ENCODE results near the gene SHISAL2A. TPM values are rescaled to one million over a fixed set of nuclear protein-coding genes. Genes with fewer than 3 reads are reported as not detected.

Gene SHISAL2A
- polyA plus RNA-seq, 3 donors from 2014 or later, result 5.0 to 12.8 (median 9.9) TPM

DNA sequence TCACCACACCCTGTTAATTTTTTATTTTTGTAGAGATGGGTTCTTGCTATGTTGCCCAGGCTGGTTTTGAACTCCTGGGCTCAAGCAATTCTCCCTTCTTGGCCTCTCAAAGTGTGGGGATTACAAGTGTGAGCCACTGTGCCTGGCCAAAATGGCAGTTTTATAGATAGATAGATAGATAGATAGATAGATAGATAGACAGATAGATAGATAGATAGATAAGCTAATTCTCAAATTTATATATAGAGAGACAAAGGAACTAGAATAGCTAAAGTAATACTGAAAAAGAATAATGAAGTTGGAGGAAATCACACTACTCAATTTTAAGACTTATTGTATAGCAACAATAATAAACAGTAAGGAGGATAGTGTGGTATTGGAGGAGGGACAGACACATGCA is 21.1 kb downstream of the SHISAL2A start:
- peak overlapping the region in 3 of 6 donors; percentile 5 to 25 (median 21) for H3K27ac Mint-ChIP-seq
- no peak overlapping the region for H3K4me3 Mint-ChIP-seq
- DNase-seq, result no peak
- peaks cover 5 to 35% (median 34%) of the 10 kb centered on the region in 3 donors for H3K36me3 Mint-ChIP-seq
- peaks cover 0 to 2% (median 2%) of the 10 kb centered on the region in 3 donors for H3K27me3 Mint-ChIP-seq (ENCODE audit: low read depth in 3 of 3)
- H3K4me1 Mint-ChIP-seq, result peaks cover 16 to 26% of the 10 kb centered on the region in 2 donors
- no peaks in the 10 kb centered on the region for H3K9me3 Mint-ChIP-seq

DNA sequence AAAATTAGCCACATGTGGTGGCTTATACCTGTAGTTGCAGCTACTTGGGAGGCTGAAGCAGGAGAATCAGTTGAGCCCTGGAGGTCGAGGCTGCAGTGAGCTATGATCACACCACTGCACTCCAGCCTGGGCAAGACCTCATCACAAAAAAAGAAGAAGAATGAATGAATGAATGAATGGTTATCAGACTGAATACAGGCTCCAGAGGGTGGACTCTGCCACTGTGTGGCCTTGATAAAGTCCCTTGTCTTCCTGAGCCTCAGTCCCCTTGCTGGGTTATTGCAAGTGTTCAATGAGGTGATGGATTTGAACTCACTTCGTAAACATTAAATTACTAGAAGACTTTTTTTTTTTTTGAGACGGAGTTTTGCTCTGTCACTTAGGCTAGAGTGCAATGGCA is 24.7 kb downstream of the SHISAL2A start:
- H3K4me3 Mint-ChIP-seq, result no peak overlapping the region
- peaks cover 15 to 30% of the 10 kb centered on the region in 2 donors for H3K4me1 Mint-ChIP-seq
- peaks cover 0 to 2% (median 0%) of the 10 kb centered on the region in 3 donors for H3K27me3 Mint-ChIP-seq (ENCODE audit: low read depth in 3 of 3)
- H3K27ac Mint-ChIP-seq, result peak overlapping the region in 3 of 6 donors; percentile 3 to 70 (median 44)
- no peak for DNase-seq
- H3K9me3 Mint-ChIP-seq, result no peaks in the 10 kb centered on the region
- H3K36me3 Mint-ChIP-seq, result peaks cover 5 to 27% (median 17%) of the 10 kb centered on the region in 3 donors

DNA sequence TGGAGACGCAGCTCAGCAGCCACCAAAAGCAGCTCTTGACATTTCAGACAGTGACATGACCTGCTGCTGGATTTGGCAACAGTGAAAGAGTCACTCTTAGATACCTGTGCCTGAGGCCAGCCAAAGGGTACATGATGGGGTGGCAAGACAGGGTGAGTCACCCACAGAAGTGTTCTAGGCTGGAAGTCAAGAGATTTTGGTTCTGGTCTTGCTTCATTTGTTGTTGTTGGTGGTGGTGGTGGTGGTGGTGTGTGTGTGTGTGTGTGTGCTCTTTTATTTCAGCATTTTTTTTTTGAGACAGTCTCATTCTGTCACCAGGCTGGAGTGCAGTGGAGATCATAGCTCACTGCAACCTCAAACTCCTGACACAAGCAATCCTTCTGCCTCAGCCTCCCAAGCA is 25.8 kb downstream of the SHISAL2A start:
- H3K27me3 Mint-ChIP-seq (ENCODE audit: low read depth in 3 of 3), result peaks cover 0 to 2% (median 0%) of the 10 kb centered on the region in 3 donors
- no peak overlapping the region for H3K4me3 Mint-ChIP-seq
- DNase-seq, result no peak
- peak overlapping the region in 2 of 6 donors; percentile 34 to 61 for H3K27ac Mint-ChIP-seq
- peaks cover 5 to 23% (median 12%) of the 10 kb centered on the region in 3 donors for H3K36me3 Mint-ChIP-seq
- no peaks in the 10 kb centered on the region for H3K9me3 Mint-ChIP-seq
- H3K4me1 Mint-ChIP-seq, result peaks cover 10 to 26% of the 10 kb centered on the region in 2 donors

DNA sequence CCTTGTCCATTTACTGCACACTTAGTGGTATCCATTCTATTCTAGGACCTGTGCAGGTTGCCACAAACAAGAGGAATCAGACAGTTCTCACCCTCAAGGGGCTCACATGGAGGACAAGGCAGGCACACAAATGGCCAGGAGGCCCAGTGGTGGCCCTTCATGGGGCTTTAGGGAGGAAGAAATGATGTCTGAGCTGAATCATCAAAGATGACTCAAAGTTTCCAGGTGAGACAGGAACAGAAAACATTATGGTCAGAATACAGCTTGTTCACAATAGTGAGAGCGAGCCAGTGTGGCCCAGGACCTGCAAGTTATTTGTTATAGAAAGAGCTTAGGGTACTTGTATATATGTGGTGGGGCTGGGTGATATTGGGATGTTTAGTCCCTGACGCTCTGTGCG is 26.4 kb downstream of the SHISAL2A start:
- Mint-ChIP-seq H3K27me3 (ENCODE audit: low read depth in 3 of 3) (peaks cover 0 to 2% (median 0%) of the 10 kb centered on the region in 3 donors), H3K36me3 (peaks cover 2 to 19% (median 8%) of the 10 kb centered on the region in 3 donors), H3K4me1 (peaks cover 10 to 20% of the 10 kb centered on the region in 2 donors), H3K27ac (peak overlapping the region in 2 of 6 donors; percentile 68 to 70), H3K9me3 (no peaks in the 10 kb centered on the region), H3K4me3 (no peak overlapping the region)
- DNase-seq, result no peak

DNA sequence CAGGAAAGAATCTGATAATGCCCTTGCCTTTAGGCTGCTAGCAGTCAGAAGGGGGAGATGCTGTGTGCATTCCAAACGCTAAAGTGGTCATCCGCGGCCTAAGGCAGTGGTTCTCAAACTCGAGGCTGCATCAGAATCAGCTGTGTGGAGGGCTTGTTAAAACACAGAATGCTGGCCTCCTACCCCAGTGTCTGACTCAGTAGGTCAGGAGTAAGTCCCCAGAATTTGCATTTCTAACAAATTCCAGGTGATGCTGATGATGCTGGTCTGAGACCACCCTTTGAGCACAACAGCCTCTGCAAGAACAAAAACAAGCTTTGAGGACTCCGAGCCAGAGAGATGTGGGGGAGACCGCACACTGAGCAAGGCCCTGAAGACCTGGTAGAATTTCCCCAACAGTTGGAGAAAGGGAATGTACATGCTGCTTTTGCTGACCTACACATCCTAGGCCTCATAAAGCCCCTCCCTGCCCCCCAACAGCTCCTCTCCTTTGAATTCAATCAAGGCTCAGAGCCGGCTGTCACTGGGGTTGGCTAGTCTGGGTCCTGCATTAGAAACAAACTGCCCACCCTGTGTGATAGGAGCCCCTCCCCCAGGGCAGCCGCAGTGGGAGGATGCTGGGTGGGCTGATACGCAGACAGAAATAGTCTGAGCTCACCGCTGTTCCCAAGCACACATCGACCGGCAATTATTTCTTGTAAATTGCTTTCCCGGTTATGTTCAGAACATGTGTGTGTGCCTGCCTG is 27.1 kb downstream of the SHISAL2A start:
- peaks cover 0 to 2% (median 0%) of the 10 kb centered on the region in 3 donors for H3K27me3 Mint-ChIP-seq (ENCODE audit: low read depth in 3 of 3)
- H3K9me3 Mint-ChIP-seq, result no peaks in the 10 kb centered on the region
- H3K4me1 Mint-ChIP-seq, result peaks cover 10 to 17% of the 10 kb centered on the region in 2 donors
- no peak for DNase-seq
- H3K36me3 Mint-ChIP-seq, result peaks cover 0 to 18% (median 5%) of the 10 kb centered on the region in 3 donors
- peak overlapping the region in 2 of 6 donors; percentile 68 to 70 for H3K27ac Mint-ChIP-seq
- H3K4me3 Mint-ChIP-seq, result no peak overlapping the region

DNA sequence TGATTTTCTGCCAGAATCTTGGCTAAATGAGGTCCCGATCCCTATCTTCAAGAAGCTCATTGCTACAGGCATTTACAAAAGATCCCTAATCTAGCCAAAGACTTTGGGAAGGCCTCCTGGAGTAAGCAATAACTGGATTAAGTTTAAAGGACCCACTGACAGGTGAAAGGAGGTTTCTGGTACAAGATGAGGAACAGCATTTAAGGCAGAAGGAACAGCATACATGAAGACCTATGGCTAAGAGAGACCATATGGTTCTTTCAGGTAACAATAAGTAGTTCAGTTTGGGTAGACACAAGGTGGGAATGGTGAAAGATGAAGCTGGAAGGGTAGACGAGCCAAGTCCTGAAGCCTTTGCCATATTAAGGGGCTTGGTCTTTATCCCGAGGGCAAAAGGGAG is 27.8 kb downstream of the SHISAL2A start:
- peaks cover 7 to 14% of the 10 kb centered on the region in 2 donors for H3K4me1 Mint-ChIP-seq
- H3K4me3 Mint-ChIP-seq, result no peak overlapping the region
- no peaks in the 10 kb centered on the region for H3K9me3 Mint-ChIP-seq
- peaks cover 0 to 16% (median under 1%) of the 10 kb centered on the region in 3 donors for H3K36me3 Mint-ChIP-seq
- H3K27me3 Mint-ChIP-seq (ENCODE audit: low read depth in 3 of 3), result peaks cover 0 to 2% (median 0%) of the 10 kb centered on the region in 3 donors
- no peak for DNase-seq
- no peak overlapping the region for H3K27ac Mint-ChIP-seq

DNA sequence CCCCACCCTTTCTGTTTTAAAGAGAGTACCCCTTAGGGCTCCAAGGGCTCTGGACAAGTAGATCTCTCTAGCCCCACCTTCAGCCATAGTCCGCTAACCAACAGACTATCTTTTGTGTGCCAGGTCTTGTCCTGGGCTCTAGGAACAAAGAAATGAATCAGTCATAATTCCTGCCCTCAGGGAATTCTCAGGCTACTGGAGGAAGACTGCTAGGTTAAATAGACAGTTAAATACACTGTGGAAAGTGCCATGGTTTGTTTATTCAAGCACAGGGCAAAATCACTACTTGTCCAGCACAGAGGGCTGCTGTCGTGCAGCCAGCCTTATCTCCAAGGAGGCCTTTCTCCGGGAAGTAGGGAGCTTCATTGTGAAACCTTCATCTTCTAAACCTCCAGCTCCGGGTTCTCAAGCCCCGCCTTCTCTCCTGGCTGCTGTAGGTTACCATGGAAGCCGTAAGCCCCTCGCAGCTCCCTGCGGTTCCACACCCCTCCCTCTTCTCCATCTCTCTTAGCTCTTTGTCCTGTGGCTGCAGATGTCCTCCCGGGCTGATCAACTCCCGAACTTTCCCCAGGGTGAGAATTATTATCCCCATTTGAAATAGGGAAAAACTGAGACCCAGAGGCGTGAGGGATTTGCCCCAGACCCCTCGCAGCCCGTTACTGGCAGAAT is 29.8 kb downstream of the SHISAL2A start:
- no peaks in the 10 kb centered on the region for H3K27me3 Mint-ChIP-seq (ENCODE audit: low read depth in 3 of 3)
- no peak for DNase-seq
- no peak overlapping the region for H3K4me3 Mint-ChIP-seq

DNA sequence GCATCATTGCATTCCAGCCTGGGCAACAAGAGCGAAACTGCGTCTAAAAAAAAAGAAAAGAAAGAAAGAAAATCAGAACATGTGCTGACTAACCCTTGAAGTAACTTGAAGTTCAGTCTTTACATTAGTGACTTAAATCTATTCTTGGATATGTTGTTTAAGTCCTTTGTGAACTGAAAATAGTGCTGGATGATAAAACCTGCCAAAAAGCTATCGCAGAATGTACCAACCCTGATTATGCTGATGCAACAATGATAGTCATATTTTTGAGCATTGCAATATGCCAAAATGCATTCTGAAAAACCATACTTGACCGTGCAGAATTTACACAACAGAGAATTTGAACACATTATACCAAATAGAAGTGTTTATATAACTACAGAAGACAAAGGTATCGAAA is 30.7 kb downstream of the SHISAL2A start:
- no peak for DNase-seq
- peaks cover 0 to 22% (median 5%) of the 10 kb centered on the region in 3 donors for H3K36me3 Mint-ChIP-seq
- H3K4me3 Mint-ChIP-seq, result no peak overlapping the region
- no peaks in the 10 kb centered on the region for H3K9me3 Mint-ChIP-seq
- H3K27ac Mint-ChIP-seq, result no peak overlapping the region
- H3K4me1 Mint-ChIP-seq, result peaks cover 6 to 7% of the 10 kb centered on the region in 2 donors
- no peaks in the 10 kb centered on the region for H3K27me3 Mint-ChIP-seq (ENCODE audit: low read depth in 3 of 3)

More for the DNA sequence above, 29.8 kb downstream of the SHISAL2A start:
- peaks cover 0 to 14% (median 2%) of the 10 kb centered on the region in 3 donors for H3K36me3 Mint-ChIP-seq
- peak overlapping the region in 1 of 6 donors; percentile 36 for H3K27ac Mint-ChIP-seq
- no peaks in the 10 kb centered on the region for H3K9me3 Mint-ChIP-seq
- H3K4me1 Mint-ChIP-seq, result peaks cover 6 to 7% of the 10 kb centered on the region in 2 donors

DNA sequence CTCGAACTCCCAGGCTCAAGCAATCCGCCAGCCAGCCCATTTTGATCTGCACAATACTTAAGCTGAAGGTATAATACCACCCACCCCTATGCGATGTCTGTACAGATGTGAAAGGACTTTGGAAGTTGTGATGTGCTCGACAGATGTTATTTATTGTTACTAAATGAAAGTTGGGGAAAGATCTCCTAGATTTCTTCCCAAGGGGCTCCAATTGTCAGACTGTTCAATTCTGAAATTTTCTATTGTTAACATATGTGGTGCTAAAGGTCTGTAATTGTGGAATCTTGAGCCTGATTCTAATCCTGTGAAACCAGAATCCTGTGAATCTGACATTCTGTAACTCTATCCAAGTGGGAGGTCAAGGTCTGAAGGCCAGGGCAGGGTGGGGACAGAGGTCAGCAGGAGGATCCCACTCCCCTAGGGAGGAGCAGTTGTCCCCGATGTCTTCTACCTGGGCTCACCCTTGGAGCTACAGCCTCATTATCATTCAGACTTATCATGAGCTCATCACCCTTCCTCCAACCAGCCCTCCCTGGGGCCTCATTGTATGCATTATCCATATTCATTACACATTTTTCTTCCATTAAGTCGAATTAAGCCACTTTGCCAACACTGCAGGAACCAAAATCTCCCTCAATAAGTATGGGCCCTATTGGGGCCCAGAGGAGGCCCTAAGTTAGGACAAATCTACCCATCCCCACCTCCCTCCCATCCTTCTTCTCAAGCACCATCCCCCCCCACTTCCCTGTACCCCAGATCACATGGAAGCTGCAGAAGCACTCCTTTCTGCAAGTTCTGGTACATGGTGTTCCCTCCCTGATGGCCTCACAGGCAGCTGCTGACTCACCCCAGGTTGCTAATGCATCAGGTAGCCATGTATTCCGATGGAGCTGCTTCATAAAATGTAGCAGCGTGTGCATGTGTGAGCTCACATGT is 32.3 kb downstream of the SHISAL2A start:
- no peak for DNase-seq
- Mint-ChIP-seq H3K9me3 (no peaks in the 10 kb centered on the region), H3K27ac (peak overlapping the region in 4 of 6 donors; percentile 12 to 49 (median 42)), H3K27me3 (ENCODE audit: low read depth in 3 of 3) (no peaks in the 10 kb centered on the region), H3K36me3 (peaks cover 0 to 22% (median 5%) of the 10 kb centered on the region in 3 donors), H3K4me3 (no peak overlapping the region), H3K4me1 (peaks cover 0 to 6% of the 10 kb centered on the region in 2 donors)

DNA sequence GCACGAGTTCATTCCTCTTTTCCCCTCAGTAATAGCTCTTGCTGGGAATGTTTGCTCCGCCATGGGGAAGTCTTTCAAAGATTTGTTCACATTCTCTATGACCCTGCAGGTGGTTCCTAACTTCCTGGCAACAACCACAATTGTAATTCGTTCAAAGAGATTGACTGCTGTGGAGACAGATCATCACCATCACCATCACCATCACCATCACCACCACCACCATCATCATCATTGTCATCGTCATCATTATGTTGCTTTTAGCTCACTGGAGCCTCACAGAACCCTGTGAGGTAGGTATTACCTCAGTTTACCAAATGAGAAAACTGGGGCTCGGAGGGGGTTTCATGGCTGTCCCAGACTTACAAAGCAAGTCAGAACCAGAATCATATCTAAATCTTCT is 34.3 kb downstream of the SHISAL2A start:
- Mint-ChIP-seq H3K9me3 (no peaks in the 10 kb centered on the region), H3K27me3 (ENCODE audit: low read depth in 3 of 3) (no peaks in the 10 kb centered on the region), H3K27ac (peak overlapping the region in 1 of 6 donors; percentile 40), H3K36me3 (peaks cover 5 to 20% (median 5%) of the 10 kb centered on the region in 3 donors), H3K4me3 (no peak overlapping the region), H3K4me1 (peaks cover 0 to 6% of the 10 kb centered on the region in 2 donors)
- DNase-seq, result no peak

DNA sequence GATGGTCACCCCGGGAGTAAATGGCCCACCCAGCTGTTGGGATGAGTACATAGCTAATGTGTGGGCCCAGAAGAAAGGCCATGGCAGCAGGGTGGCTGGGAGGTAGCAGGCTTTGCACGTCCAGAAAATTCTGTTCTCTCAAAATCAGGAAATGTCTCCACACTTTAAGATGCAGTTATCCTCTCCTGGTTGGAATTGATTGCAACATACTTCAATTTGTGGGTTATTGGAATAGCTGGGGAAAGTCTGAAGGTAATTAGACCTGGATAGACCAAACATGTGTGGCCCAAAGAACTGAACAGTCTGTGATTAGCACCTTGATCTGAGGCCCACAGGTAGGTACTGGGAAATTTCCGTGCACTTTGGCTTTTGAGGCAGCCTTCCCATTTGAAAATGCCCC is 35.0 kb downstream of the SHISAL2A start:
- Mint-ChIP-seq H3K9me3 (no peaks in the 10 kb centered on the region), H3K27me3 (ENCODE audit: low read depth in 3 of 3) (no peaks in the 10 kb centered on the region), H3K27ac (no peak overlapping the region), H3K4me1 (peaks cover 0 to 6% of the 10 kb centered on the region in 2 donors), H3K36me3 (peaks cover 5 to 23% (median 6%) of the 10 kb centered on the region in 3 donors), H3K4me3 (no peak overlapping the region)
- DNase-seq, result no peak

DNA sequence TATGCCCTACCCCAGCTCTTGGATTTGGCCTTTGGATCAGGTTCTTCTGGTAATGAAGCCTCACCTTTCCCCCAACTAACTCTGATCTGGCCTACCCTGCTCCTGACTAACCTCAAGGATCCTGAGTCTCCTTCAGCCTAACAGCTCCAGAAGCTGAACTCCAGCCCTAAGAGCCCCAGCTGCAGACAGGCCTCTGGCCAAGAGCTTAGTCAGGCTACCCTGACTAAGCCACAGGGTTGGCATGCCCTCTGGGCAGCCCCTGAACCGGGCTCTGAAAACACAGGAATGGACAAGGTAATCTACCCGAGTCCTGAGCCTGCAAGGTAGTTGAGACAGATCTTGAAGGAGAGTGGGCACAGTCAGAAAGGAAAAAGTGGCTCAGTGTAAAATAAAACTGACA is 35.7 kb downstream of the SHISAL2A start:
- H3K36me3 Mint-ChIP-seq, result peaks cover 8 to 29% (median 11%) of the 10 kb centered on the region in 3 donors
- no peak overlapping the region for H3K27ac Mint-ChIP-seq
- H3K4me3 Mint-ChIP-seq, result no peak overlapping the region
- H3K27me3 Mint-ChIP-seq (ENCODE audit: low read depth in 3 of 3), result no peaks in the 10 kb centered on the region
- H3K9me3 Mint-ChIP-seq, result no peaks in the 10 kb centered on the region
- no peak for DNase-seq
- peaks cover 0 to 6% of the 10 kb centered on the region in 2 donors for H3K4me1 Mint-ChIP-seq

DNA sequence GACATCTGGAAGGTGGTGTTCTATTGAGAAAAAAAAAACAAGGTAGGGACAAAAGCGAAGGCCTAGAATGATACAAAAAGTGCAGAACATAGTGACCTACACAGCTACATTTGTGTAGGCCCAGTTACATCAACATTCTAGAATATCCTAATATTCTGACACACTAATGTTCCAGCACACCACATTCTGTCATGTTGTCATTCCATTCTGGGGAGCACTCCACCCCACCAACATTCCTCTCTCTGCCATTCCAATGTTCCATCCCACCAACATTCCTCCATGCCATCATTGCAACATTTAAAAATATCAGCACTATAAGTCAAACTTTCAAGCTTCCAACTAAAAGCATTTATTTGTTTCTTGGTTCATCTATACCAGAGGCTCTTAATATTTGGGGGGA is 36.7 kb downstream of the SHISAL2A start:
- H3K4me3 Mint-ChIP-seq, result no peak overlapping the region
- H3K9me3 Mint-ChIP-seq, result no peaks in the 10 kb centered on the region
- peaks cover 3 to 6% of the 10 kb centered on the region in 2 donors for H3K4me1 Mint-ChIP-seq
- DNase-seq, result no peak
- H3K27ac Mint-ChIP-seq, result peak overlapping the region in 1 of 6 donors; percentile 14
- H3K27me3 Mint-ChIP-seq (ENCODE audit: low read depth in 3 of 3), result peaks cover 0 to 2% (median 0%) of the 10 kb centered on the region in 3 donors
- H3K36me3 Mint-ChIP-seq, result peaks cover 11 to 32% (median 11%) of the 10 kb centered on the region in 3 donors
